Heart left ventricle (tissue), 13 donors: ENCODE measurements around the gene DUSP12.

Experiments
- POLR2A ChIP-seq, 2 donors: fragments of 450-650 bp; IDR thresholded peaks; one replicate each; pipeline ENCODE4 v1.6.1; 2017; ENCODE audit warnings: antibody characterized with exemption in 2 of 2, mild to moderate bottlenecking in 2 of 2, moderate library complexity in 2 of 2
- TF ChIP-seq, protein P1 (sequence below), 12 donors: fragments of 200-600 bp; sonication (generic) in 4 of 12; IDR thresholded peaks; one replicate each; pipeline versions ENCODE4 v1.5.0 to v1.8.0; 2018 to 2022; ENCODE audit warnings: antibody characterized with exemption in 12 of 12, mild to moderate bottlenecking in 5 of 12
- donor health status: ischemic (EF 13 %, LVEDD 7.1; RV severe dilation, severe dysfunction).
- donor health status: DM: no; HTN: yes; CAD: no.
- donor health status: DM: no; HTN: no; CAD: no.
- donor health status: ischemic (EF 25% LVEDD 6.9; RV normal size, moderate dysfunction).
- donor health status: ischemic (EF 25% LVEDD 5.7; RV mildly dilated, moderate dysfunction).
- donor health status: ischemic (EF 35%, LVEDD 5.7; RV mildly dilated, moderate dysfunction).
- donor health status: nonischemic (EF 11% LVEDD 7.7; RV severe dilation, severe dysfunction).
- donor health status: DM: yes; HTN: yes; CAD: no.
- donor health status: PGD.
- donor health status: ischemic (EF 29% LVEDD 5.4; RV normal size, mild dysfunction).
- donor health status: nonischemic (EF 23%, LVEDD 6.1; RV moderate dilation, normal function).

GRCh38 chr1:161771973-161772372 is 22.4 kb downstream of the DUSP12 start:
- TF ChIP-seq, protein P1, sequence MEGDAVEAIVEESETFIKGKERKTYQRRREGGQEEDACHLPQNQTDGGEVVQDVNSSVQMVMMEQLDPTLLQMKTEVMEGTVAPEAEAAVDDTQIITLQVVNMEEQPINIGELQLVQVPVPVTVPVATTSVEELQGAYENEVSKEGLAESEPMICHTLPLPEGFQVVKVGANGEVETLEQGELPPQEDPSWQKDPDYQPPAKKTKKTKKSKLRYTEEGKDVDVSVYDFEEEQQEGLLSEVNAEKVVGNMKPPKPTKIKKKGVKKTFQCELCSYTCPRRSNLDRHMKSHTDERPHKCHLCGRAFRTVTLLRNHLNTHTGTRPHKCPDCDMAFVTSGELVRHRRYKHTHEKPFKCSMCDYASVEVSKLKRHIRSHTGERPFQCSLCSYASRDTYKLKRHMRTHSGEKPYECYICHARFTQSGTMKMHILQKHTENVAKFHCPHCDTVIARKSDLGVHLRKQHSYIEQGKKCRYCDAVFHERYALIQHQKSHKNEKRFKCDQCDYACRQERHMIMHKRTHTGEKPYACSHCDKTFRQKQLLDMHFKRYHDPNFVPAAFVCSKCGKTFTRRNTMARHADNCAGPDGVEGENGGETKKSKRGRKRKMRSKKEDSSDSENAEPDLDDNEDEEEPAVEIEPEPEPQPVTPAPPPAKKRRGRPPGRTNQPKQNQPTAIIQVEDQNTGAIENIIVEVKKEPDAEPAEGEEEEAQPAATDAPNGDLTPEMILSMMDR (IDR thresholded peaks at IDR 0.05): no peak
- TF ChIP-seq POLR2A (IDR thresholded peaks at IDR 0.05): no peak
